BLaER1 treated with 17β-estradiol and CSF1 and Interleukin-3, amounts not matched to agents 10 nM and 100 nM (cell line): Measurements from ENCODE around the gene LRR1.
"Not testable (repeated sequence)": the region's sequence is repeated elsewhere in the genome, so short reads cannot be mapped to it uniquely, and the experiment has no call there.

Experiments
- H3K27ac ChIP-seq, 11 experiments: shearing (Covaris generic); formaldehyde crosslinking; 2 replicates each; pipeline ENCODE4 v1.8.1; 2022
- H3K27me3 ChIP-seq, 11 experiments: shearing (Covaris generic); formaldehyde crosslinking; 2 replicates each; pipeline ENCODE4 v1.8.1; 2022
- H3K36me3 ChIP-seq, 11 experiments: shearing (Covaris generic); formaldehyde crosslinking; 2 replicates each; pipeline ENCODE4 v1.8.1; 2022
- H3K4me1 ChIP-seq, 10 experiments: shearing (Covaris generic); formaldehyde crosslinking; 2 replicates each; pipeline ENCODE4 v1.8.1; 2022
- H3K4me2 ChIP-seq, 11 experiments: shearing (Covaris generic); formaldehyde crosslinking; 2 replicates each; pipeline ENCODE4 v1.8.1; 2022
- H3K4me3 ChIP-seq, 10 experiments: shearing (Covaris generic); formaldehyde crosslinking; 2 replicates each; pipeline ENCODE4 v1.8.1; 2022
- H3K9ac ChIP-seq, 11 experiments: shearing (Covaris generic); formaldehyde crosslinking; 2 replicates each; pipeline ENCODE4 v1.8.1; 2022
- H3K9me3 ChIP-seq, 11 experiments: shearing (Covaris generic); formaldehyde crosslinking; replicated peaks in 1 of 11; 2 replicates each; pipeline ENCODE4 v1.8.1; 2022
- H4K20me1 ChIP-seq, 11 experiments: shearing (Covaris generic); formaldehyde crosslinking; 2 replicates each; pipeline ENCODE4 v1.8.1; 2022
- Cebpa-rat ChIP-seq, 11 experiments: shearing (Covaris generic); IDR thresholded peaks; 2 replicates each; pipeline ENCODE4 v1.8.1; 2022

The LRR1 gene

GRCh38 chr14:49634547-49635334, 36.0 kb downstream of the LRR1 start, which contains the start of gene DNAAF2:
DNAAF2 (minus strand) TSS chr14:49635244; CDS start chr14:49635149, 95 bp downstream.
- Histone ChIP-seq H3K9ac (peak within 1 kb of the TSS; percentile 90 to 97 (median 96)), H3K27me3 (no peaks in the 10 kb centered on the region), H3K4me3 (peak within 1 kb of the TSS; percentile 77 to 99 (median 94)), H3K4me1 (peaks cover 30 to 56% (median 41%) of the 10 kb centered on the region in 10 experiments), H3K4me2 (peak within 1 kb of the TSS; percentile 76 to 95 (median 89)), H4K20me1 (peaks cover 23 to 75% (median 56%) of the 10 kb centered on the region in 11 experiments; a peak in 20 of 22 replicates), H3K27ac (peak within 1 kb of the TSS; percentile 90 to 97 (median 96)), H3K9me3 (no peaks in the 10 kb centered on the region), H3K36me3 (peaks cover 29 to 50% (median 37%) of the 10 kb centered on the region in 11 experiments)
- no peak for TF ChIP-seq Cebpa-rat (IDR thresholded peaks at IDR 0.05)

- no peak overlapping the region for H3K27ac ChIP-seq
- peaks cover 16 to 75% (median 57%) of the 10 kb centered on the region in 11 experiments; a peak in 19 of 22 replicates for H4K20me1 ChIP-seq
- peaks cover 27 to 55% (median 39%) of the 10 kb centered on the region in 10 experiments for H3K4me1 ChIP-seq
- no peaks in the 10 kb centered on the region for H3K27me3 ChIP-seq
- no peak for TF ChIP-seq Cebpa-rat (IDR thresholded peaks at IDR 0.05)
- 0 out of 20 replicates have a peak overlapping the region, but pooled peaks of 1 of the 10 experiments have one; percentile 95 for H3K4me3 ChIP-seq
- no peaks in the 10 kb centered on the region for H3K9me3 ChIP-seq
- 0 out of 22 replicates have a peak overlapping the region, but pooled peaks of 1 of the 11 experiments have one; percentile 12 for H3K9ac ChIP-seq
- H3K4me2 ChIP-seq: peak overlapping the region; percentile 76 to 95 (median 89)
- H3K36me3 ChIP-seq: peaks cover 35 to 59% (median 50%) of the 10 kb centered on the region in 11 experiments
These were observed 38.1 kb downstream of the LRR1 start for GRCh38 chr14:49636866-49637265.

GRCh38 chr14:49637534-49638078, 38.9 kb downstream of the LRR1 start:
- TF ChIP-seq Cebpa-rat (IDR thresholded peaks at IDR 0.05): no peak
- peak overlapping the region in 7 of 11 experiments; percentile 76 to 95 (median 89); a peak in 7 of 22 replicates for H3K4me2 ChIP-seq
- H3K4me3 ChIP-seq: no peak overlapping the region
- H3K27me3 ChIP-seq: no peaks in the 10 kb centered on the region
- H3K4me1 ChIP-seq: peaks cover 25 to 51% (median 37%) of the 10 kb centered on the region in 10 experiments
- H3K36me3 ChIP-seq: peaks cover 35 to 66% (median 50%) of the 10 kb centered on the region in 11 experiments
- no peak overlapping the region for H3K9ac ChIP-seq
- peaks cover 10 to 75% (median 58%) of the 10 kb centered on the region in 11 experiments; a peak in 19 of 22 replicates for H4K20me1 ChIP-seq
- no peaks in the 10 kb centered on the region for H3K9me3 ChIP-seq
- no peak overlapping the region for H3K27ac ChIP-seq

GRCh38 chr14:49640540-49641417, 42.0 kb downstream of the LRR1 start:
- Histone ChIP-seq H3K9ac (no peak overlapping the region), H3K4me1 (peaks cover 23 to 50% (median 36%) of the 10 kb centered on the region in 10 experiments), H3K27me3 (no peaks in the 10 kb centered on the region), H4K20me1 (peaks cover 13 to 82% (median 56%) of the 10 kb centered on the region in 11 experiments; a peak in 20 of 22 replicates), H3K4me3 (no peak overlapping the region), H3K4me2 (peak overlapping the region; percentile 4 to 65 (median 46); a peak in 21 of 22 replicates), H3K27ac (0 out of 22 replicates have a peak overlapping the region, but pooled peaks of 1 of the 11 experiments have one; percentile 5), H3K9me3 (no peaks in the 10 kb centered on the region), H3K36me3 (peaks cover 40 to 87% (median 70%) of the 10 kb centered on the region in 11 experiments)
- peak in 8 of 11 experiments; percentile 40 to 90 (median 77); a peak in 15 of 22 replicates for TF ChIP-seq Cebpa-rat (IDR thresholded peaks at IDR 0.05)

GRCh38 chr14:49641697-49642129, 43.0 kb downstream of the LRR1 start:
- Histone ChIP-seq H3K4me2 (peak overlapping the region; percentile 18 to 65 (median 46)), H3K27ac (peak overlapping the region in 1 of 11 experiments; percentile 5; a peak in 1 of 22 replicates), H3K27me3 (no peaks in the 10 kb centered on the region), H4K20me1 (peaks cover 9 to 82% (median 55%) of the 10 kb centered on the region in 11 experiments; a peak in 17 of 22 replicates), H3K4me1 (peaks cover 14 to 41% (median 26%) of the 10 kb centered on the region in 10 experiments), H3K9ac (peak overlapping the region in 2 of 11 experiments; percentile 21 to 25; a peak in 3 of 22 replicates), H3K36me3 (peaks cover 41 to 89% (median 70%) of the 10 kb centered on the region in 11 experiments), H3K4me3 (no peak overlapping the region), H3K9me3 (no peaks in the 10 kb centered on the region)
- no peak for TF ChIP-seq Cebpa-rat (IDR thresholded peaks at IDR 0.05)

- Histone ChIP-seq H4K20me1 (peaks cover 5 to 82% (median 53%) of the 10 kb centered on the region in 11 experiments; a peak in 17 of 22 replicates), H3K9me3 (no peaks in the 10 kb centered on the region), H3K4me2 (peak overlapping the region in 9 of 11 experiments; percentile 34 to 65 (median 46); a peak in 16 of 22 replicates), H3K4me1 (peaks cover 12 to 36% (median 22%) of the 10 kb centered on the region in 10 experiments), H3K36me3 (peaks cover 40 to 89% (median 70%) of the 10 kb centered on the region in 11 experiments), H3K9ac (peak overlapping the region in 2 of 11 experiments; percentile 21 to 25; a peak in 2 of 22 replicates), H3K4me3 (no peak overlapping the region), H3K27ac (no peak overlapping the region), H3K27me3 (no peaks in the 10 kb centered on the region)
- no peak for TF ChIP-seq Cebpa-rat (IDR thresholded peaks at IDR 0.05)
These were observed 43.4 kb downstream of the LRR1 start for GRCh38 chr14:49642163-49642562.

GRCh38 chr14:49653508-49653907, 54.8 kb downstream of the LRR1 start:
- H3K9me3 ChIP-seq: no peaks in the 10 kb centered on the region
- no peak for TF ChIP-seq Cebpa-rat (IDR thresholded peaks at IDR 0.05)
- no peak overlapping the region for H3K4me2 ChIP-seq
- peaks cover 0 to 11% (median 0%) of the 10 kb centered on the region in 11 experiments; a peak in 6 of 22 replicates for H4K20me1 ChIP-seq
- H3K4me1 ChIP-seq: no peaks in the 10 kb centered on the region
- H3K27me3 ChIP-seq: no peaks in the 10 kb centered on the region
- no peak overlapping the region for H3K9ac ChIP-seq
- H3K36me3 ChIP-seq: peaks cover 0 to 77% (median 44%) of the 10 kb centered on the region in 11 experiments; a peak in 15 of 22 replicates
- no peak overlapping the region for H3K27ac ChIP-seq
- H3K4me3 ChIP-seq: no peak overlapping the region

GRCh38 chr14:49654511-49654910, 55.8 kb downstream of the LRR1 start:
- H3K9ac ChIP-seq: no peak overlapping the region
- H3K4me1 ChIP-seq: no peaks in the 10 kb centered on the region
- H3K4me2 ChIP-seq: no peak overlapping the region
- H3K4me3 ChIP-seq: no peak overlapping the region
- H4K20me1 ChIP-seq: peaks cover 0 to 11% (median 0%) of the 10 kb centered on the region in 11 experiments; a peak in 2 of 22 replicates
- peaks cover 0 to 74% (median 41%) of the 10 kb centered on the region in 11 experiments; a peak in 14 of 22 replicates for H3K36me3 ChIP-seq
- H3K9me3 ChIP-seq: no peaks in the 10 kb centered on the region
- H3K27ac ChIP-seq: no peak overlapping the region
- H3K27me3 ChIP-seq: no peaks in the 10 kb centered on the region
- no peak for TF ChIP-seq Cebpa-rat (IDR thresholded peaks at IDR 0.05)

GRCh38 chr14:49657500-49657899, 58.8 kb downstream of the LRR1 start:
- not testable (repeated sequence) for H3K9ac ChIP-seq, H3K27ac ChIP-seq, H3K4me1 ChIP-seq, H4K20me1 ChIP-seq, H3K4me2 ChIP-seq, H3K4me3 ChIP-seq, H3K27me3 ChIP-seq, H3K9me3 ChIP-seq
- peaks cover 0 to 69% (median 30%) of the 10 kb centered on the region in 11 experiments; a peak in 16 of 22 replicates for H3K36me3 ChIP-seq
